CD14-positive monocyte (primary cell): Measurements from ENCODE around the gene RBL2. TPM values are rescaled to one million over a fixed set of nuclear protein-coding genes. Genes with fewer than 3 reads are reported as not detected.

Source experiments
- DNase-seq, 3 donors: peaks; one replicate each; pipeline ENCODE4 v3.0.0-alpha.2; 2011 to 2022
- H2AFZ ChIP-seq: 2 replicates; pipeline ENCODE4 v1.6.0; 2012; ENCODE audit warnings: mild to moderate bottlenecking, low read depth, low read length, inconsistent platforms; ENCODE audit not compliant: insufficient read depth, poor library complexity, severe bottlenecking
- H3K27ac ChIP-seq, 2 donors: 1 replicate in 1 of 2; 2 replicates in 1 of 2; pipeline ENCODE4 v1.5.1; 2012 to 2013; ENCODE audit warnings: low read length in 2 of 2, control low read depth in 1 of 2, inconsistent platforms in 1 of 2, low read depth in 1 of 2, mild to moderate bottlenecking in 1 of 2
- H3K27me3 ChIP-seq, 2 donors: one replicate each; pipeline versions ENCODE4 v1.6.0 to v1.6.1; 2011 to 2013; ENCODE audit warnings: low read length in 2 of 2; ENCODE audit not compliant: control insufficient read depth in 2 of 2, insufficient read depth in 2 of 2
- H3K36me3 ChIP-seq, 2 donors: replicated peaks in 1 of 2; 1 replicate in 1 of 2; 2 replicates in 1 of 2; pipeline versions ENCODE4 v1.5.1 to v1.6.1; 2012 to 2013; ENCODE audit warnings: low read length in 2 of 2, control low read depth in 1 of 2, inconsistent platforms in 1 of 2, mild to moderate bottlenecking in 1 of 2; ENCODE audit not compliant: insufficient read depth in 2 of 2, control insufficient read depth in 1 of 2
- H3K4me1 ChIP-seq, 2 donors: 1 replicate in 1 of 2; 2 replicates in 1 of 2; pipeline versions ENCODE4 v1.5.1 to v1.6.1; 2012 to 2013; ENCODE audit warnings: low read length in 2 of 2, control low read depth in 1 of 2, inconsistent platforms in 1 of 2, mild to moderate bottlenecking in 1 of 2, moderate library complexity in 1 of 2; ENCODE audit not compliant: insufficient read depth in 2 of 2, control insufficient read depth in 1 of 2
- H3K4me2 ChIP-seq: replicated peaks from 2 replicates; pipeline ENCODE3; 2012; ENCODE audit warnings: low read length, moderate library complexity, mild to moderate bottlenecking; ENCODE audit not compliant: poor library complexity, severe bottlenecking; ENCODE audit errors: extremely low read depth
- H3K4me3 ChIP-seq, 3 experiments: fragments of 200-600 bp in 1 of 3; sonication (generic) in 1 of 3; replicated peaks in 1 of 3; 1 replicate in 2 of 3; 2 replicates in 1 of 3; pipeline ENCODE4 v1.5.1; 2011 to 2013; ENCODE audit warnings: low read length in 3 of 3, mild to moderate bottlenecking in 3 of 3, control low read depth in 2 of 3, low read depth in 2 of 3, inconsistent platforms in 1 of 3, moderate library complexity in 1 of 3
- H3K79me2 ChIP-seq: 2 replicates; pipeline ENCODE4 v1.6.0; 2012; ENCODE audit warnings: mild to moderate bottlenecking, control low read depth, inconsistent platforms, low read length, moderate library complexity; ENCODE audit not compliant: insufficient read depth
- H3K9ac ChIP-seq: 2 replicates; pipeline ENCODE4 v1.6.0; 2017; ENCODE audit warnings: low read length, mild to moderate bottlenecking; ENCODE audit not compliant: insufficient read depth, poor library complexity, severe bottlenecking
- H3K9me3 ChIP-seq, 2 donors: replicated peaks in 1 of 2; 1 replicate in 1 of 2; 2 replicates in 1 of 2; pipeline versions ENCODE4 v1.5.1 to v1.6.1; 2012 to 2013; ENCODE audit warnings: low read length in 2 of 2, control low read depth in 1 of 2; ENCODE audit not compliant: control insufficient read depth in 1 of 2, insufficient read depth in 1 of 2
- H4K20me1 ChIP-seq: 2 replicates; pipeline ENCODE4 v1.6.0; 2012; ENCODE audit warnings: mild to moderate bottlenecking, low read length, control low read depth, moderate library complexity; ENCODE audit not compliant: insufficient read depth
- H3K27ac Mint-ChIP-seq, 7 donors: one replicate each; pipeline ENCODE4 v1.8.0; 2020; ENCODE audit warnings: mild to moderate bottlenecking in 7 of 7, mixed read lengths in 7 of 7, moderate library complexity in 6 of 7, inconsistent platforms in 2 of 7
- H3K27me3 Mint-ChIP-seq, 3 donors: one replicate each; pipeline ENCODE4 v1.8.0; 2021 to 2022; ENCODE audit warnings: low read depth in 3 of 3, mild to moderate bottlenecking in 3 of 3, mixed read lengths in 3 of 3, moderate library complexity in 3 of 3, inconsistent platforms in 1 of 3
- H3K36me3 Mint-ChIP-seq, 2 donors: one replicate each; pipeline ENCODE4 v1.8.0; 2020; ENCODE audit warnings: mixed read lengths in 2 of 2, inconsistent platforms in 1 of 2, mild to moderate bottlenecking in 1 of 2
- H3K4me1 Mint-ChIP-seq: one replicate; pipeline ENCODE4 v1.8.0; 2020; ENCODE audit warnings: mild to moderate bottlenecking, mixed read lengths
- H3K4me3 Mint-ChIP-seq, 2 donors: one replicate each; pipeline ENCODE4 v1.8.0; 2020; ENCODE audit warnings: mild to moderate bottlenecking in 2 of 2, mixed read lengths in 2 of 2, moderate library complexity in 1 of 2
- H3K9me3 Mint-ChIP-seq, 7 donors: one replicate each; pipeline ENCODE4 v1.8.0; 2020 to 2022; ENCODE audit warnings: mixed read lengths in 7 of 7, mild to moderate bottlenecking in 6 of 7, moderate library complexity in 6 of 7, inconsistent platforms in 2 of 7
- WGBS: methylation state at CpG from one replicate; pipeline ENCODE4 v1.1.5; 2013; ENCODE audit warnings: missing lambda C conversion rate; ENCODE audit not compliant: insufficient coverage; 5-methylcytosine and 5-hydroxymethylcytosine counted together
- intact Hi-C, 2 donors: fragments of 100-400 bp; cut with micrococcal nuclease; formaldehyde crosslinking; loops; one replicate each; pipeline versions ENCODE4 v1.15.0 to v1.15.1; 2023
- polyA plus RNA-seq, 3 donors: library from polyadenylated mRNA; depleted of rRNA in 1 of 3; unstranded in 2 of 3; stranded (reverse) in 1 of 3; fragments of 300-500 nt in 2 of 3; fragments of >200 nt in 1 of 3; fragmentation: Illumina TruSeq in 2 of 3; gene quantifications; 1 replicate in 2 of 3; 2 replicates in 1 of 3; pipeline ENCODE4 v1.2.3, GENCODE V29; 2012 to 2021
- TF ChIP-seq, protein P1 (sequence below): fragments of 200-600 bp; IDR thresholded peaks from one replicate; pipeline ENCODE4 v1.8.0; 2022; ENCODE audit warnings: antibody characterized with exemption, mild to moderate bottlenecking

Gene RBL2
- polyA plus RNA-seq, 3 donors = 54.3 to 104 (median 77.7) TPM

DNA sequence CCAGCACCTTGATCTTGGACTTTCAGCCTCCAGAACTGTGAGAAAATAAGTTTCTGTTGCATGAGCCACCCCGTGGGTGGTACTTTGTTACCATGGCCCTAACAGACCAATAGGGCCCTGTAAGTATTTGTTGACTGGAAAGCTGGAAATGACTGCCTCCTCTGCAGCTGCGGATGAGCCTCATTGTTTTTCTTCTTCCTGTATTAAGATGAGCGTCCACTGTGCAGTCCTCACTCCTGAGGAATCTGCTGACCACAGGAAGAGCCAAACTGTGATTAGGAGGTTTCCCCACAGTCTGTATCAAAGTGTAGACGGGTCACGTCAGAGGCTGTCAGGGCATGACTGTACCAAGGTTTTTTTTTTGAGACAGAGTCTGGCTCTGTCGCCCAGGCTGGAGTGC lies 81.0 kb downstream of the RBL2 start:
- Mint-ChIP-seq H3K36me3 (no peaks in the 10 kb centered on the region), H3K27me3 (peaks cover 19 to 49% (median 36%) of the 10 kb centered on the region in 3 donors), H3K4me3 (no peak overlapping the region), H3K4me1 (peaks cover 28% of the 10 kb centered on the region), H3K27ac (no peak overlapping the region), H3K9me3 (peaks cover 0 to 22% (median 17%) of the 10 kb centered on the region in 7 donors)
- intact Hi-C loops = no loop called here
- no peaks in the 10 kb centered on the region for H3K79me2 ChIP-seq
- H3K9me3 ChIP-seq = no peaks in the 10 kb centered on the region
- DNase-seq = no peak
- peaks cover 20 to 23% of the 10 kb centered on the region in 2 donors for H3K4me1 ChIP-seq
- 96% methylated on average over 6 of the region's 6 CpGs for WGBS
- no peak overlapping the region for H3K27ac ChIP-seq
- no peaks in the 10 kb centered on the region for H3K36me3 ChIP-seq
- no peak overlapping the region for H3K4me3 ChIP-seq
- no peak overlapping the region for H3K4me2 ChIP-seq
- no peak overlapping the region for H3K9ac ChIP-seq
- no peaks in the 10 kb centered on the region for H4K20me1 ChIP-seq
- TF ChIP-seq, protein P1, sequence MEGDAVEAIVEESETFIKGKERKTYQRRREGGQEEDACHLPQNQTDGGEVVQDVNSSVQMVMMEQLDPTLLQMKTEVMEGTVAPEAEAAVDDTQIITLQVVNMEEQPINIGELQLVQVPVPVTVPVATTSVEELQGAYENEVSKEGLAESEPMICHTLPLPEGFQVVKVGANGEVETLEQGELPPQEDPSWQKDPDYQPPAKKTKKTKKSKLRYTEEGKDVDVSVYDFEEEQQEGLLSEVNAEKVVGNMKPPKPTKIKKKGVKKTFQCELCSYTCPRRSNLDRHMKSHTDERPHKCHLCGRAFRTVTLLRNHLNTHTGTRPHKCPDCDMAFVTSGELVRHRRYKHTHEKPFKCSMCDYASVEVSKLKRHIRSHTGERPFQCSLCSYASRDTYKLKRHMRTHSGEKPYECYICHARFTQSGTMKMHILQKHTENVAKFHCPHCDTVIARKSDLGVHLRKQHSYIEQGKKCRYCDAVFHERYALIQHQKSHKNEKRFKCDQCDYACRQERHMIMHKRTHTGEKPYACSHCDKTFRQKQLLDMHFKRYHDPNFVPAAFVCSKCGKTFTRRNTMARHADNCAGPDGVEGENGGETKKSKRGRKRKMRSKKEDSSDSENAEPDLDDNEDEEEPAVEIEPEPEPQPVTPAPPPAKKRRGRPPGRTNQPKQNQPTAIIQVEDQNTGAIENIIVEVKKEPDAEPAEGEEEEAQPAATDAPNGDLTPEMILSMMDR = no peak
- peaks cover 2 to 13% of the 10 kb centered on the region in 2 donors for H3K27me3 ChIP-seq
- no peak overlapping the region for H2AFZ ChIP-seq

DNA sequence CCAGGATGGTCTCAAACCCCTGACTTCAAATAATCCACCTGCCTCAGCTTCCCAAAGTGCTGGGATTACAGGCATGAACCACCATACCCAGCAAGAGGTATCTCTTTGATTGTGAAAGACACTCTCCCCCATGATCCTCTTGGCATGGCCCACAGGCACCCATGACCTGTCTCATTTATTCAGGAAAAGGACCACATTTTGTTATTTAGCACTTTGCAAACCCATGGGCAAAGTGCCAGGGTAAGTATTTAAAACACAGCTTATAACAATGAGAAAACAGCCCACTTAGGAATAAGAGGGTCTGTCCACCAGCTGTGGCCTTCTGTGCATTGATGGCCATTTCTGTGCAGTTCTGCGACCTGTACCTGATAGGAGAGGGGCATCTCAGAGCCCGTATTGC lies 81.5 kb downstream of the RBL2 start:
- Mint-ChIP-seq H3K9me3 (peaks cover 0 to 22% (median 17%) of the 10 kb centered on the region in 7 donors), H3K27ac (no peak overlapping the region), H3K27me3 (peaks cover 22 to 47% (median 40%) of the 10 kb centered on the region in 3 donors), H3K4me3 (no peak overlapping the region), H3K36me3 (no peaks in the 10 kb centered on the region), H3K4me1 (peaks cover 26% of the 10 kb centered on the region)
- Histone ChIP-seq H4K20me1 (no peaks in the 10 kb centered on the region), H3K79me2 (no peaks in the 10 kb centered on the region), H3K4me3 (no peak overlapping the region), H3K9ac (no peak overlapping the region), H3K27ac (no peak overlapping the region), H3K4me1 (peaks cover 20 to 21% of the 10 kb centered on the region in 2 donors), H3K9me3 (no peaks in the 10 kb centered on the region), H3K27me3 (peaks cover 2 to 13% of the 10 kb centered on the region in 2 donors), H3K4me2 (no peak overlapping the region), H3K36me3 (no peaks in the 10 kb centered on the region), H2AFZ (no peak overlapping the region)
- DNase-seq = no peak
- TF ChIP-seq, protein P1 = no peak
- intact Hi-C loops = no loop called here
- 93% methylated on average over 2 of the region's 2 CpGs for WGBS
